ENCODE data around the gene DPEP2.

The DPEP2 gene

DNA sequence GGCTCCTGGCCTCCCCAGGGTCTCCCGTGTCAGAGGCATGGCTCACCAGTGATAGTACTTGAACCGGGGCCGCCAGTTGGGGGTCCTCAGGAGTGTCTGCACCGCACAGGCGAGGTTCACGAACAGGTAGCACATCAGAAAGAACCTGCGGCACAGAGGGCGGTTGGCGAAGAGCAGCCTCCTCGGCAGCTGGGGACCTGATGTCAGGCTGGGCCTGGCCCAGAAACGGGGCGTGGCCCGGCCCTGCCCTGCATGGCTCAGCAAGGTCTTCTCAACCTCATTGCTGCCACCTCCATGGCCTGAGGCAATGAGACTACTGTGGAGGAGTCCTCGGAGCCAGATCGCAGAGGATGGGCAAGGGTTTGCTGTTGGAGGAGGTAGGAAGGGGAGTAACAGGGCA is 51.3 kb downstream of the DPEP2 start:
- TF ChIP-seq TAF1 (IDR thresholded peaks at IDR 0.05; ENCODE audit: borderline replicate concordance, insufficient read depth, low read length) (no peak), POLR2AphosphoS5 (IDR thresholded peaks at IDR 0.05; ENCODE audit: low read depth, low read length) (no peak), FOXP2 (optimal IDR thresholded peaks at IDR 0.05; ENCODE audit: borderline replicate concordance, extremely low read depth, extremely low read length, insufficient read depth) (no peak), SIN3A (IDR thresholded peaks at IDR 0.05; ENCODE audit: borderline replicate concordance, insufficient read depth, low read length) (no peak)
- TF ChIP-seq, protein P1, sequence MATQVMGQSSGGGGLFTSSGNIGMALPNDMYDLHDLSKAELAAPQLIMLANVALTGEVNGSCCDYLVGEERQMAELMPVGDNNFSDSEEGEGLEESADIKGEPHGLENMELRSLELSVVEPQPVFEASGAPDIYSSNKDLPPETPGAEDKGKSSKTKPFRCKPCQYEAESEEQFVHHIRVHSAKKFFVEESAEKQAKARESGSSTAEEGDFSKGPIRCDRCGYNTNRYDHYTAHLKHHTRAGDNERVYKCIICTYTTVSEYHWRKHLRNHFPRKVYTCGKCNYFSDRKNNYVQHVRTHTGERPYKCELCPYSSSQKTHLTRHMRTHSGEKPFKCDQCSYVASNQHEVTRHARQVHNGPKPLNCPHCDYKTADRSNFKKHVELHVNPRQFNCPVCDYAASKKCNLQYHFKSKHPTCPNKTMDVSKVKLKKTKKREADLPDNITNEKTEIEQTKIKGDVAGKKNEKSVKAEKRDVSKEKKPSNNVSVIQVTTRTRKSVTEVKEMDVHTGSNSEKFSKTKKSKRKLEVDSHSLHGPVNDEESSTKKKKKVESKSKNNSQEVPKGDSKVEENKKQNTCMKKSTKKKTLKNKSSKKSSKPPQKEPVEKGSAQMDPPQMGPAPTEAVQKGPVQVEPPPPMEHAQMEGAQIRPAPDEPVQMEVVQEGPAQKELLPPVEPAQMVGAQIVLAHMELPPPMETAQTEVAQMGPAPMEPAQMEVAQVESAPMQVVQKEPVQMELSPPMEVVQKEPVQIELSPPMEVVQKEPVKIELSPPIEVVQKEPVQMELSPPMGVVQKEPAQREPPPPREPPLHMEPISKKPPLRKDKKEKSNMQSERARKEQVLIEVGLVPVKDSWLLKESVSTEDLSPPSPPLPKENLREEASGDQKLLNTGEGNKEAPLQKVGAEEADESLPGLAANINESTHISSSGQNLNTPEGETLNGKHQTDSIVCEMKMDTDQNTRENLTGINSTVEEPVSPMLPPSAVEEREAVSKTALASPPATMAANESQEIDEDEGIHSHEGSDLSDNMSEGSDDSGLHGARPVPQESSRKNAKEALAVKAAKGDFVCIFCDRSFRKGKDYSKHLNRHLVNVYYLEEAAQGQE (IDR thresholded peaks at IDR 0.05; ENCODE audit: insufficient read depth in 1 of 2, low read depth in 2 of 2, low read length in 2 of 2), result no peak

DNA sequence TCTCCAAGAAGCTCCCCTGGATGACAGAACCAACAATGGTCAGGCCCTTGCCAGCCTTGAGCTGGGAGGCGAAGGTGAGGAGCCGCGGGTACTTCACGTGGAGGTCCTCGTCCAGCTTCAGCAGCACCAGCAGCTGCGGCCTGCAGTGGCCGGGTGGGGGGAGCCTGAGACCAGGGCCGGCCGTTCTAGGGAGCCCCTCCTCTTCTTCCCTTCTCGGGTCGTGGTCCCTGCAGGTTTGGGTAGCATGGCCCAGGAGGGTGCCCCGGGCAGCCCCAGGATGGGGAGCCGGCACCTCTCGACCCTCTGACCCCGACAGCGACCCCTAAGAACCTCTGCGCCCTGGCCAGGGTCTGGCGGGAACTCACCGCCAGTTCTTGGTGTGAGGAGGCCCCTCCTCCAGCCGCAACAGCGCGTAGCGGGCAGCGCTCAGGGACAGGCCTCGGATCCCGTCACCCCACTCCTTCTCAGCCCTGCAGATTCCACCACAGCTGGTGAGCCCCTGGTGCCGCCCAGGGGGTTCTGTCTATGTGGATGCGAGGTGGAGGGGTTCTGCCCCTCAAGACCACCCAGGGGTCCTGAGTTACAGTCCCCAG is 52.2 kb downstream of the DPEP2 start:
- no peak for TF ChIP-seq POLR2AphosphoS5 (IDR thresholded peaks at IDR 0.05; ENCODE audit: low read depth, low read length)
- TF ChIP-seq, protein P1 (IDR thresholded peaks at IDR 0.05; ENCODE audit: insufficient read depth in 1 of 2, low read depth in 2 of 2, low read length in 2 of 2), result no peak
- TF ChIP-seq SIN3A (IDR thresholded peaks at IDR 0.05; ENCODE audit: borderline replicate concordance, insufficient read depth, low read length), result no peak
- no peak for TF ChIP-seq TAF1 (IDR thresholded peaks at IDR 0.05; ENCODE audit: borderline replicate concordance, insufficient read depth, low read length)
- TF ChIP-seq FOXP2 (optimal IDR thresholded peaks at IDR 0.05; ENCODE audit: borderline replicate concordance, extremely low read depth, extremely low read length, insufficient read depth), result no peak

DNA sequence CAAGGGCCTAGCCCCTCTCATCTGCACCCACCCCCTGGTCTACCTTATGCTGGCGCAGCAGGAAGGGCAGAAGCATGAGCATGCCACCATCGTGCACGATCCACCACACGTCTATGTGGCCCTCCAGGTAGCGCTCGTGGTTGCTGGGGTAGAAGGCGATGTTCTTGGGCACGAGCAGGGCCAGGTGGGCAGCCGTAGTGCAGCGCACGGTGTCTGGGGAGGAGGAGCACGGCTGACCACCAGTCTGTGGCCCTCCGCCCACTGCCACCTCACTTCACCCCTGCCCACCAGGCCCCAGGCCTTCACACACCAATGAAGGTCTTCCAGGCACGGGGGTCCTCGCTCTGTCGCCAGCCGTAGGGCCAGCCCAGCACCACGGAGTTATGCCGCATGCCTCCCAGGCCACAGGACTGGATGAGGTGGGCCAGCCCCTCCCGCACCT is 53.1 kb downstream of the DPEP2 start:
- TF ChIP-seq POLR2AphosphoS5 (IDR thresholded peaks at IDR 0.05; ENCODE audit: low read depth, low read length) (no peak), SIN3A (IDR thresholded peaks at IDR 0.05; ENCODE audit: borderline replicate concordance, insufficient read depth, low read length) (no peak), FOXP2 (optimal IDR thresholded peaks at IDR 0.05; ENCODE audit: borderline replicate concordance, extremely low read depth, extremely low read length, insufficient read depth) (no peak), TAF1 (IDR thresholded peaks at IDR 0.05; ENCODE audit: borderline replicate concordance, insufficient read depth, low read length) (no peak)
- TF ChIP-seq, protein P1 (IDR thresholded peaks at IDR 0.05; ENCODE audit: insufficient read depth in 1 of 2, low read depth in 2 of 2, low read length in 2 of 2), result no peak

DNA sequence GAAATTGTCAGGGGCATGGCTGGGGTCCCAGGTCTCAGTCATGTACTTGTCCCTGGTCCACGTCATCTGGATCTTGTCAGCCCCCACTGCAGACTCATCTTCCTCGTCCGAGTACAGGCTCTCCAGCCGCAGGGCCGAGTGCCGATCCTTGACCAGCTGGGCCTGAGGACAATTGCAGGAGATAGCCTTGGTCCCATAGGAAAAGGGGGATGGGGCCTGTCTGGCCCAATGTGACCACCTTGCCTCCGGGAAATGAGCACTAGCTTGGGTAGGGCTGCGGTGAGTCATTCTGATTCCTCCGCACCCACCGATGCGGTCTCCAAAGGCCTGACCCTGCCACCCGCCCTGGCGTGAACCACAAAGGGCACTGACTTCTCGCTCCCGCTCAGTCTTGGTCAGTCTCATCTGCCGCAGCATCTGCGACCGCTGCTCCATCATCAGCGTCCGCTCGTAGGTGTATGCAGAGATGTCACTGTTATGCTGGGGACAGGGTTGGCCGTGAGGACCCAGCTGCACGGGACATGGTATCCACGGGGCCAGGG is 53.8 kb downstream of the DPEP2 start:
- TF ChIP-seq, protein P1 (IDR thresholded peaks at IDR 0.05; ENCODE audit: insufficient read depth in 1 of 2, low read depth in 2 of 2, low read length in 2 of 2), result no peak
- TF ChIP-seq TAF1 (IDR thresholded peaks at IDR 0.05; ENCODE audit: borderline replicate concordance, insufficient read depth, low read length), result no peak
- no peak for TF ChIP-seq SIN3A (IDR thresholded peaks at IDR 0.05; ENCODE audit: borderline replicate concordance, insufficient read depth, low read length)
- no peak for TF ChIP-seq FOXP2 (optimal IDR thresholded peaks at IDR 0.05; ENCODE audit: borderline replicate concordance, extremely low read depth, extremely low read length, insufficient read depth)
- no peak for TF ChIP-seq POLR2AphosphoS5 (IDR thresholded peaks at IDR 0.05; ENCODE audit: low read depth, low read length)

Data from PFSK-1 (cell line).